ENCODE results near the gene KLHL29. TPM values are rescaled to one million over a fixed set of nuclear protein-coding genes. Genes with fewer than 3 reads are reported as not detected.

KLHL29 gene
- total RNA-seq, 1 donor from 2014 or later: 5.0 TPM

GRCh38 chr2:23633966-23634365 is 249.0 kb downstream of the KLHL29 start:
- no peaks in the 10 kb centered on the region for H3K36me3 Mint-ChIP-seq (ENCODE audit: unreplicated experiment)
- H3K27ac Mint-ChIP-seq (ENCODE audit: unreplicated experiment): no peak overlapping the region
- TF ChIP-seq CTCF (IDR thresholded peaks at IDR 0.05): no peak

DNA sequence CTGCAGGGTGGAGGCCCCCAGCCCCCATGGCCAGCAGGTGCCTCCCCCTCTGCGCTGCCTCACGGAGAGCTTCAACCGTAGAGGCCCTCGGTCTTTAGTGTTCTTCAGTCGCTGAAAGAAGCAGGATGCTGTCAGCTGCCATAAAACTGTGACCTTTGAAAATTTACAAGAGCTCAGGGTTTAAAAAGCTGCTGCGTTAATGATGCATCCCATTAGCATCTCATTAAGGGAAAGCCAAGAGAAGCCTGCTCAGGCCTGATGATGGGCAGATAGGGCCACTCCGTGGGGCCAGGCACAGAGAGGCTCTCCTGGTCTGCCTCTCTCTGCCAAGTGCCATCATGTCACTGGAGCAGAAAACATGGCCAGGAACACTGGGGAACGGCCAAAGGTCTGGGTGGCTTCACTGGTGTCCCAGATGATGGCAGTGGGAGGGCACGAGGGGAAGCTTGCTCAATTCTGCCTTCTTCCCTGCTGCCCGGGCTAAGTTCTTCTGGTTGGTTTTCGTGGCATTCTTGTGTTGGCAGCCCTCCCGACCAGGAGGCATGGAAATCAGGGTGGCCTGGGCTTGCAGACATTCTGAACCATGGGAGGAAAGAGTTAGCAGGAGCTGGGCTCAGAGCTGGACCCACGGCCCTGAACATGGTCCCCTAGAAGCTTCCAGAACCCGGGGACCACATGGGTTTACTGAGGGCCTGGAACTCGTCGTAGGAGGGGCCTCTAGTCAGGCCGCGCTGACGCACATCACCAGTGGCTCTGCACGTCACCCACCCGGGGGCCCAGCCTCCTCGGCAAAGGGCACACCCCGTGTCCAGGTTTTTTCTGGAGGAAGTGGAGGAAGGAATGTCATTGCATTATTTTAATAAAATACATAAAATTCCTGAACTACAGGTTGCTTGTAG is 250.7 kb downstream of the KLHL29 start:
- no peak for TF ChIP-seq CTCF (IDR thresholded peaks at IDR 0.05)
- no peak overlapping the region for H3K27ac Mint-ChIP-seq (ENCODE audit: unreplicated experiment)
- peaks cover 13% of the 10 kb centered on the region for H3K4me1 Mint-ChIP-seq (ENCODE audit: unreplicated experiment)
- no peaks in the 10 kb centered on the region for H3K36me3 Mint-ChIP-seq (ENCODE audit: unreplicated experiment)
- no peaks in the 10 kb centered on the region for H3K27me3 Mint-ChIP-seq (ENCODE audit: unreplicated experiment)
- H3K9me3 Mint-ChIP-seq (ENCODE audit: unreplicated experiment): no peaks in the 10 kb centered on the region
- no peak overlapping the region for H3K4me3 Mint-ChIP-seq (ENCODE audit: unreplicated experiment)
- DNase-seq (ENCODE audit: extremely low spot score, unreplicated experiment): no peak

More at GRCh38 chr2:23633966-23634365, 249.0 kb downstream of the KLHL29 start:
- no peaks in the 10 kb centered on the region for H3K27me3 Mint-ChIP-seq (ENCODE audit: unreplicated experiment)
- no peak overlapping the region for H3K4me3 Mint-ChIP-seq (ENCODE audit: unreplicated experiment)
- H3K9me3 Mint-ChIP-seq (ENCODE audit: unreplicated experiment): no peaks in the 10 kb centered on the region
- H3K4me1 Mint-ChIP-seq (ENCODE audit: unreplicated experiment): peaks cover 13% of the 10 kb centered on the region
- DNase-seq (ENCODE audit: extremely low spot score, unreplicated experiment): no peak

DNA sequence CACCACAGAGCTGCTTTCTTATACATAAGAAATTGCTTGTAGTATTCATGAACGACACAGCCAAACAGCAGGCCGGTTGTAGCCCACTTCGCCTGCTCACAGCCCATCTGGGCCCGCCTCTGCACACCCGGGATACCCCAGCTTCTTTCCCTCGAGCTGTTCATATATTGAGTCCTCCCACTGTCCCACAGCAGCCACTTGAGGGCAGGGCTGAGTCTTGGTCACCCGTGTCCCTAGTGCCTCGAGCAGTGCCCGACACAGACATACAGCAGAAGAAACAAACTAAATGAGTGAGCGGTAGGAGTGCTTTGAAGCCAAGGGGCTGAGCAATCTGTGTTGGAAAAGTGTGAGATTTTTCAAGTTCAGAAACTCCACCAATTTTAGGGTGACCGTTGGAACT is 251.4 kb downstream of the KLHL29 start:
- Mint-ChIP-seq H3K36me3 (ENCODE audit: unreplicated experiment) (no peaks in the 10 kb centered on the region), H3K9me3 (ENCODE audit: unreplicated experiment) (no peaks in the 10 kb centered on the region), H3K27ac (ENCODE audit: unreplicated experiment) (peak overlapping the region; percentile 27), H3K27me3 (ENCODE audit: unreplicated experiment) (no peaks in the 10 kb centered on the region), H3K4me1 (ENCODE audit: unreplicated experiment) (peaks cover 13% of the 10 kb centered on the region), H3K4me3 (ENCODE audit: unreplicated experiment) (no peak overlapping the region)
- DNase-seq (ENCODE audit: extremely low spot score, unreplicated experiment): no peak
- peak; percentile 26 for TF ChIP-seq CTCF (IDR thresholded peaks at IDR 0.05)

- no peak for DNase-seq (ENCODE audit: extremely low spot score, unreplicated experiment)
- TF ChIP-seq CTCF (IDR thresholded peaks at IDR 0.05): no peak
- Mint-ChIP-seq H3K36me3 (ENCODE audit: unreplicated experiment) (peaks cover 3% of the 10 kb centered on the region), H3K27me3 (ENCODE audit: unreplicated experiment) (no peaks in the 10 kb centered on the region), H3K4me3 (ENCODE audit: unreplicated experiment) (no peak overlapping the region), H3K9me3 (ENCODE audit: unreplicated experiment) (no peaks in the 10 kb centered on the region), H3K4me1 (ENCODE audit: unreplicated experiment) (peaks cover 13% of the 10 kb centered on the region), H3K27ac (ENCODE audit: unreplicated experiment) (peak overlapping the region; percentile 27)
Observed at GRCh38 chr2:23637011-23637778, 252.2 kb downstream of the KLHL29 start.
